T-helper 2 cell (primary cell): Measurements from ENCODE around the gene VSIG10L.

Source experiments
- DNase-seq, 5 experiments: peaks; one replicate each; pipeline versions ENCODE4 v3.0.0 to v3.0.0-alpha.2; 2012 to 2022

VSIG10L gene

GRCh38 chr19:51317376-51317775 is 24.6 kb downstream of the VSIG10L start:
- no peak for DNase-seq

- no peak for DNase-seq
Observed at GRCh38 chr19:51316688-51317087, 25.3 kb downstream of the VSIG10L start.

- DNase-seq: peak in 1 of 5 experiments; percentile 20
Observed at GRCh38 chr19:51311351-51312257, 30.3 kb downstream of the VSIG10L start, which contains the start of gene IGLON5. IGLON5 (plus strand) TSS chr19:51311644; CDS start chr19:51311848, 204 bp downstream.

DNA sequence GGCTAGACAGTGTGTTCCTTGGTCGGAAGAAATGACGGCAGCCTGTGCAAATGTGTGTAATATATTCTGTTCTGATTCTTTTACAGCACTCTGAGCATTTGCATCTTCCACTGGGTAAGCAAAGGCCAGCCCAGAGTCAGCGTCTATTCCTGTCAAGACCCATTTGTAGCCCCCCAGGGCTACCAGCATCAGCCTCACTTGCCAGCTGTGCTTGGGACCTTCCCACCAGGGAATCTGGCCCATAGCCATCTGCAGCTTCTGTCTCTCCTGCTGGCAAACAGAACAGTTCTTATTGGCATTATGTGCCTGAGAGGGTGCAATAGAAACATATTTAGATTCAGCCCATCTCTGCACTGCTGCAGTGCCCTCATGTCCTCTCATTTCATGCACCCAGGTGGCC is 36.5 kb downstream of the VSIG10L start:
- no peak for DNase-seq

- DNase-seq: no peak
Observed at GRCh38 chr19:51301266-51301665, 40.7 kb downstream of the VSIG10L start.

DNA sequence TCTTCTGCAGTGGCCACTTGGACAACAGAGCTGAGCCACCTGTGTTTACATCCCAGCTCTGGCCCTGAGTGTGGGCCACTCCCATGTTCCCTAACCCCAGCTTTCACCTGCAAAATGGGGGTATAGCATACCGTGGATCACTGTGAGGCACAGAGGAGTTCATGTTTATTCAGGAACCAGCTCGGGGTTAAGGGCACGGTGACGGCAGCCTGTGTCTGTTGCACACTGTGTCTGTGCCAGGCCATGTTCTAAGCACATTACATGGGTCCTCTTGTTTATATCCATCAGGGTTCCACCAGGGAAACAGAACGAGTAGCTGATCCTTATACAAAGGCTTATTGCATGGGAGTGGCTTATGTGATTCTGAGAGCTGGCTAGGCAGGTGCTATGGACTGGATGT is 44.5 kb downstream of the VSIG10L start:
- no peak for DNase-seq

GRCh38 chr19:51296336-51297093 is 45.4 kb downstream of the VSIG10L start:
- DNase-seq: no peak

DNA sequence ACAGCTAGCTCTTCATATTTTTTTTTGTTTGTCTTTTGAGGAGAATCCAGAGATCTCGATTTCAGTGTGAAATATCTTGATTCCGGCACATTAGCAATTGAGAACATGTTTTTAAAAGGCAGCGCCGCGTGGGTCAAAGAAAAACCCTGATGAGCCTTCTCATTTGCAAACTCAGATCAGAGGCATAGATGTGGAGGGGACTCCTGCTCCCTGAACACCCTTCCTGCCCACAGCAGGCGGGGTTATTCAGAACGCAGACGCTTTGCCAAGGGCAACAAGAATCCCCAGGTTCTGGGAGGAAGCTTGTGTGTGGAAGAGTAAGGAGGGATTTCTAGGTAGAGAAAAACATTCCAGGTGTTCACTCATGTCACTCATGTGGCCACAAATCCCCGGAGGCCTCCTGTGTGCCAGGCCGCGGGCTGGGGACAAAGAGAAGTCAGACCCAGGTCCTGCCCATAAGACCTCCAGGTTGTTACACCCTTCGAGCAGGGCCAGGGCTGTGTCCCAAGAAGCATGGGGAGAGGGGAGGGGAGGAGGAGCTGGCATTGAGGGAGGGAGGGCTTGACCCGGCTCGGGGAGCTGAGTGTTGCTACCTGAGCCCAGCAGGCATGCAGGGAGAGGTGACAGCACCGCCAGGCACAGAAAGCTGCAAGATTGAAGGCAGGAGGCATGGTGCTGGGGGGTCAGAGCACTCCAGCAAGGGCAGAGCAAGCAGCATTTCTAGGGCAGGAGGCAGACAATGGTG is 46.4 kb downstream of the VSIG10L start:
- no peak for DNase-seq

DNA sequence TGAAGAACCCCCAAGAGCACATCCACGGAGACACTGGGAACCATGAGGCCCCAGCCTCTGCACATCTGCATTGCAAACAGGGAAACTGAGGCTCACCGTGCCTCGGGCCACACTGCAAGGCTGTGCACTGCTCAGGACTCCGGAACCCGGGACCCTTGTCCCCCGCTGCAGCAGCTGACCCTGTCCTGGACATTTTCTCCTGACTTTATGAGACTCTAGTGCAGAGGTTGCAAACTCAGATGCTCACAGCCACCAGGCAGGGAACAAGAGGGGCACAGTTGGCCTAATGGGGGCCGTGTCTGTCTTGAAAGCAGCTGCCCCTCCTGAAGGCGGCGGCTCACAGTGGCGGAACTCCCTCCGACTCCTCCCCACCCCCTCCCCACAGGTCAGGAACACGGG is 47.0 kb downstream of the VSIG10L start:
- no peak for DNase-seq

DNA sequence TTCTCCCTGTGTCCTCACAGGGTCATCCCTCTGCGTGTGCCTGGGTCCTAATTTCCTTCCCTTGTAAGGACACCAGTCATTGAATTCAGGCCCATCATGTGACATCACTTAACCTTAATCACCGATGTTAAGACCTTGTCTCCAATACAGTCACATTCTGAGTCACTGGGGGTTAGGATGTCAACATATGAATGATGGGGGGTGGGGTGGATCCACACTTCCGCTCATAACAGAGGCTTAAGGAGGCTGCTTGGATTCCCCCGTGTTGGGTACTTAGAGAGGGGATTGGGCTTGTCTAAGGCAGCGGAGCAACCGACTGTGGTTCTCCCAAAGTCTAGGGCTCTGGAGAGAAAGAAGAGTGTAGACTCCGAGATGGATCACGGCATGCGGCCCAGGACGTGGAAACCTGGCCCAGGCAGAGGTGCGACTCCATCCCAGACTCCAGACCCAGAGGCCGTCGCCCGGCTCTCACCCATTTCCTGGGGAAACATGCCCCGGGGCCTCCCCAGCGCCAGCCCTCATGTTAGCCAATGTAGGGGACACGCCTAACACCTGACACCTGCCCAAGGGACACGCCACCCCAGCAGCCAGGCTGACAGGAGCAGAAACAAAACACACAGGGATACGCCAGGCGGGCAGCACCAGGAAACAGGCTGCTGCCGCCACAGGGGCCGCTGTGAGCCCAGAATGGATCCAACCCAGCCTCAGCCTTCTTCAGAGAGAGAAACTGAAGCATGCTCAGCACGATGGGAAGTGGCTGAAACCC is 47.5 kb downstream of the VSIG10L start:
- peak in 1 of 5 experiments; percentile 61 for DNase-seq

- no peak for DNase-seq
Observed at GRCh38 chr19:51293571-51294210, 48.2 kb downstream of the VSIG10L start.

DNA sequence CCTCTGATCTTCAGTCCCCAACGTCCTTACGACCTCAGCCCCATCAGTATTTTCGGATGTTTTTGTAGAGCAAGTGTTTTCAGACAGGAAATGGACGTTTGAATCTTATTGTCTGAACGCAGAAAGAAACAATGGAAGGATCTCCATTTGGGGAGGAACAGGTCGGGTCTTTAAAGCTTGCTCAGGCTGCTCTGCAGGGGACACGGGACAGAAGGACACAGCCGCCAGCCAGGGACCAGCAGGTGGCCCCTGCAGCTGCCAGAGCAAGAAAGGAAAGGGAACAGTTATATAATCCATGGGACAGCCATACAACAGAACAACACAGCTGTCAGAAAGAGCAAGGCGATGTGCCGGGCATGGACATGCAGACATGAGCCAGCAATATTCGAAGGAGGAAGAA is 49.0 kb downstream of the VSIG10L start:
- DNase-seq: no peak

DNA sequence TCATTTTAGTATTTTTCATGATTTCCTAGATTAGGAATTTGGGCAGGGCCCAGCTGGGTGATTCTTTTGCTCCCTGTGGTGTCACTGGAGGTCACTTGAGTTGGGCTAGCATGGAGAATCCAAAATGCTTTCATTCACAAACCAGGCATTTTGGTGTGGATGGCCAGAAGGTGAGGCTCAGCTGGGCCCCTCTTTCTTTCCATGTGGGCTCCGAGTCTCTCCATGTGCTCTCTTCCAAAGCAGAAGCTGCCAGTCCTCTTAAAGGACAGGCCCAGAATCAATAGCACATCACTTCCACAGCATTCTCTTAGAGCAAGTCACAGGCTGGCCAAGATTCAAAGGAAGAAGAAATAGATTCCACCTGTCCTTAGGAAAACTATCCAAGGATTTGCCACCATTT is 52.3 kb downstream of the VSIG10L start:
- no peak for DNase-seq

DNA sequence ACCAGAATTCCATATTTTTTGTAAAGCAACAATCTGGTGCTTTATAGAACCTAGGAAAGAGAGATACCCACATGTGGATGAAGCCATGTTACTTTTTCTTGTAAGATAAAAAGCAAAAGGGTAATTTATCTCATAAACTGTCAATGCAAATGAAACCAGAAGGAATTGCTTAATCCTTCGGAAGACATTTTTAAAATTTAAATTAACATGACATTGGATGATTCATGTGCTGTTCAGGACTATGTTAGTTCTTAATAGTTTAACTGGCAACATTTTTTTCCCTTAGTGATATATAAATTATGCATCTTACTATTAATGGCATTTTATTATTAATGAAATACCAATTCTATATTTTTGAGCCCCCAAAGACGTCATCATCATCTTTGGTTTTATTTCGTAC is 56.3 kb downstream of the VSIG10L start:
- no peak for DNase-seq

DNA sequence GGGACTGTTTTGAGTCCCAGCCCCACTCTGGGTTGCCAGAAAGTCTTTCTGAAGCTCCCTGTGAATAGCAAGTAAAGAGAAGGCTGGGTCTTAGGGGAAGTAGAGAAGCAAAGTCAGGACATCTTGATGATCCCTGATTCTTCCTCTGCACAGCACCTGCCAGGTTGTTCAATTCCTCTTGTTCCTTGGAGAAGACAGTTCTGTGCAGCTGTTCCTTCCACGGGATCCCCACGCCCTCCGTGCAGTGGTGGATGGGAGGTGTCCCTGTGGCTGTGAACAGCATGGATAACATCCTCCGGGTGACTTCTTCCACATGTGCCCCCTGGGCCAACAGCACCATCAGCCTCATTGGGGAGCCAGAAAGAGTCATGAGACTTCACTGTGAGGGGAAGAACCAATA is 59.6 kb downstream of the VSIG10L start:
- no peak for DNase-seq
